HepG2 (cell line): ENCODE measurements around the gene CREBRF. TPM values are rescaled to one million over a fixed set of nuclear protein-coding genes. Genes with fewer than 3 reads are reported as not detected.

Source experiments
- ASH2L ChIP-seq: fragments of 300-600, 200-600 bp; sonication (generic); IDR thresholded peaks from 2 replicates; pipeline ENCODE4 v1.7.0; 2017; ENCODE audit warnings: low read depth, mild to moderate bottlenecking, moderate library complexity, mixed read lengths, low read length; ENCODE audit not compliant: insufficient read length
- ELK4 ChIP-seq: sonication (generic); formaldehyde crosslinking; IDR thresholded peaks from 2 replicates; pipeline ENCODE4 v1.9.0; 2021; ENCODE audit warnings: missing genetic modification reagents, borderline replicate concordance
- FIP1L1 ChIP-seq: fragments of 200-400 bp; formaldehyde crosslinking; IDR thresholded peaks from 2 replicates; pipeline ENCODE4 v1.6.1; 2018; ENCODE audit warnings: low read depth, mild to moderate bottlenecking, low read length, moderate library complexity, borderline replicate concordance; ENCODE audit not compliant: insufficient read depth
- FOXA3 ChIP-seq: IDR thresholded peaks from 2 replicates; pipeline ENCODE4 v1.6.1; 2016; ENCODE audit warnings: missing genetic modification reagents, missing compliant biosample characterization
- GABPB1 ChIP-seq: IDR thresholded peaks from 2 replicates; pipeline ENCODE4 v1.6.1; 2016; ENCODE audit warnings: mild to moderate bottlenecking, missing genetic modification reagents, moderate library complexity, missing compliant biosample characterization
- GLI4 ChIP-seq: sonication (generic); formaldehyde crosslinking; IDR thresholded peaks from 2 replicates; pipeline ENCODE4 v1.5.1; 2020; ENCODE audit warnings: missing genetic modification reagents, mild to moderate bottlenecking, moderate library complexity, borderline replicate concordance
- MAFK ChIP-seq, 2 experiments: IDR thresholded peaks in 1 of 2; conservative IDR thresholded peaks in 1 of 2; 2 replicates each; pipeline ENCODE4 v1.6.1; 2011; ENCODE audit warnings: improper control_type of control experiment in 2 of 2, low read length in 2 of 2
- MAX ChIP-seq: IDR thresholded peaks from 2 replicates; pipeline ENCODE4 v1.6.1; 2012; ENCODE audit warnings: inconsistent platforms
- MXD4 ChIP-seq: IDR thresholded peaks from 2 replicates; pipeline ENCODE4 v1.6.1; 2016; ENCODE audit warnings: mild to moderate bottlenecking, missing biosample characterization, missing genetic modification reagents
- PLRG1 ChIP-seq: fragments of 450-650 bp; conservative IDR thresholded peaks from 2 replicates; pipeline ENCODE4 v1.6.1; 2016
- RERE ChIP-seq: IDR thresholded peaks from 2 replicates; pipeline ENCODE4 v1.6.1; 2016; ENCODE audit warnings: low read depth, missing genetic modification reagents, missing compliant biosample characterization
- SRSF4 ChIP-seq: fragments of 200-400 bp; formaldehyde crosslinking; IDR thresholded peaks from one replicate; pipeline ENCODE4 v1.6.1; 2018; ENCODE audit warnings: mild to moderate bottlenecking, low read depth, low read length, moderate library complexity; ENCODE audit not compliant: poor library complexity, severe bottlenecking
- ZFP41 ChIP-seq: sonication (generic); formaldehyde crosslinking; IDR thresholded peaks from 2 replicates; pipeline ENCODE4 v1.4.0; 2020; ENCODE audit warnings: mild to moderate bottlenecking, missing genetic modification reagents, borderline replicate concordance
- ZKSCAN8 ChIP-seq: IDR thresholded peaks from 2 replicates; pipeline ENCODE4 v1.6.1; 2016; ENCODE audit warnings: borderline replicate concordance, missing genetic modification reagents, missing compliant biosample characterization
- ZMYM2 ChIP-seq: sonication (generic); formaldehyde crosslinking; IDR thresholded peaks from 2 replicates; pipeline ENCODE4 v1.8.0; 2022; ENCODE audit warnings: mild to moderate bottlenecking, missing genetic modification reagents
- ZNF383 ChIP-seq: sonication (generic); formaldehyde crosslinking; IDR thresholded peaks from 2 replicates; pipeline ENCODE4 v1.4.0; 2020; ENCODE audit warnings: missing genetic modification reagents, mild to moderate bottlenecking, borderline replicate concordance
- ZNF549 ChIP-seq: sonication (generic); formaldehyde crosslinking; IDR thresholded peaks from 2 replicates; pipeline ENCODE4 v1.5.0; 2020; ENCODE audit warnings: missing genetic modification reagents
- ZNF720 ChIP-seq: sonication (generic); formaldehyde crosslinking; IDR thresholded peaks from 2 replicates; pipeline ENCODE4 v1.4.0; 2020; ENCODE audit warnings: missing genetic modification reagents
- ZNF75D ChIP-seq: sonication (generic); formaldehyde crosslinking; IDR thresholded peaks from 2 replicates; pipeline ENCODE4 v1.8.1; 2023; ENCODE audit warnings: missing genetic modification reagents, mild to moderate bottlenecking, borderline replicate concordance
- polyA plus RNA-seq, 8 experiments: library from polyadenylated mRNA; depleted of rRNA in 3 of 8; stranded (reverse) in 7 of 8; unstranded in 1 of 8; fragments of >200 nt; fragmentation: Illumina TruSeq in 4 of 8; extraction: Trizol in 4 of 8; gene quantifications; 2 replicates each; pipeline versions ENCODE4 v1.2.1 to v1.2.3, GENCODE V29; 2011 to 2016; ENCODE audit warnings: low read depth in 4 of 8, missing spikeins in 1 of 8, mixed read lengths in 1 of 8; ENCODE audit not compliant: insufficient read depth in 1 of 8
- total RNA-seq, 5 experiments: library from RNA; depleted of rRNA; stranded (reverse); fragments of >200 nt; fragmentation: Illumina TruSeq; extraction: Trizol; gene quantifications; 2 replicates each; pipeline ENCODE4 v1.2.3, GENCODE V29; 2016; ENCODE audit warnings: low read depth in 1 of 5

CREBRF gene
- total and polyA plus RNA-seq, 2 of the 13 experiments (the other 11 are each of a cell fraction or from before 2014, with no cell fraction given): 4.5 to 10.2 TPM

GRCh38 chr5:173055983-173056782 lies at the start of gene CREBRF (continued):
- TF ChIP-seq GABPB1 (CRISPR knock-in tag) (peak; percentile 95), ZNF383 (CRISPR knock-in tag) (no peak), ELK4 (CRISPR knock-in tag) (no peak), ZMYM2 (CRISPR knock-in tag) (no peak), GLI4 (no peak), ZNF75D (CRISPR knock-in tag) (no peak), ASH2L (no peak), SRSF4 (no peak), FIP1L1 (no peak), RERE (no peak), FOXA3 (peak; percentile 40), MXD4 (peak; percentile 98), MAX (peak; percentile 96), PLRG1 (no peak), ZFP41 (CRISPR knock-in tag) (no peak), MAFK (conservative IDR thresholded peaks at IDR 0.05 in 1 of 2, IDR thresholded peaks at IDR 0.05 in 1 of 2; ENCODE audit: low read length in 2 of 2) (no peak), ZKSCAN8 (CRISPR knock-in tag) (peak; percentile 38; the same call in 1 of the 2 replicates), ZNF549 (CRISPR knock-in tag) (no peak), ZNF720 (CRISPR knock-in tag) (no peak)
